ENCODE results near the gene SULT1A2.
"Not testable (repeated sequence)": the region's sequence is repeated elsewhere in the genome, so short reads cannot be mapped to it uniquely, and the experiment has no call there.

Gene SULT1A2

DNA sequence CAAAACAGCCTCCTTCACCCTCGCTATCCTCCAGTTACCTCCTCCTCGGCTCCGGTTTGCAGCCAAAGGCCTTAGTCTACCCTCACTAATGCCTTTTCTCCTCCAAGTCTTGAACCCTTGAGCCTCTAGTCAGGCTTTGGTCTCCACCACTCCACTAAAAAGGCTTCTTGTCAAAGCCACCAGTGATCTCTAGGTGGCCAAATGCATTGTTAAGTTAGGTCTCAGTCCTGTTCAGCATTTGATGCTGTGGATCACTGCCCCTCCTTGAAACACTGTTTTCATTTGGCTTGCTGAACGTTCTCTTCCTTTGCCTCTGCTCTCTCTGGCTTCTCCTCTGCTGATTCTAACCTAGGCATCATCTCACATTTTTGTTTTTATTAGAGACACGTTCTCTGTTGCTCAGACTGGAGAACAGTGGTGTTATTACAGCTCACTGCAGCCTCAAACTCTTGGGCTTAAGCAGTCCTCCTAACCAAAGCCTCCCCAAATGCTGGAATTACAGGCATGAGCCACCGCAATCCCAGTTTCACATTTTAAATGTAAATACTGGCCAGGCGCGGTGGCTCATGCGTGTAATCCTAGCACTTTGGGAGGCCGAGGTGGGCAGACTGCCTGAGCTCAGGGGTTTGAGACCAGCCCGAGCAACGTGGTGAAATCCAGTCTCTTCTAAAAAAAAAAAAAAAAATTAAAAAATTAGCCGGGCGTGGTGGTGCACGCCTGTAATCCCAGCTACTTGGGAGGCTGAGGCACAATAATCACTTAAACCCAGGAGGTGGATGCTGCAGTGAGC lies 42.0 kb downstream of the SULT1A2 start:
- no peak for DNase-seq

DNA sequence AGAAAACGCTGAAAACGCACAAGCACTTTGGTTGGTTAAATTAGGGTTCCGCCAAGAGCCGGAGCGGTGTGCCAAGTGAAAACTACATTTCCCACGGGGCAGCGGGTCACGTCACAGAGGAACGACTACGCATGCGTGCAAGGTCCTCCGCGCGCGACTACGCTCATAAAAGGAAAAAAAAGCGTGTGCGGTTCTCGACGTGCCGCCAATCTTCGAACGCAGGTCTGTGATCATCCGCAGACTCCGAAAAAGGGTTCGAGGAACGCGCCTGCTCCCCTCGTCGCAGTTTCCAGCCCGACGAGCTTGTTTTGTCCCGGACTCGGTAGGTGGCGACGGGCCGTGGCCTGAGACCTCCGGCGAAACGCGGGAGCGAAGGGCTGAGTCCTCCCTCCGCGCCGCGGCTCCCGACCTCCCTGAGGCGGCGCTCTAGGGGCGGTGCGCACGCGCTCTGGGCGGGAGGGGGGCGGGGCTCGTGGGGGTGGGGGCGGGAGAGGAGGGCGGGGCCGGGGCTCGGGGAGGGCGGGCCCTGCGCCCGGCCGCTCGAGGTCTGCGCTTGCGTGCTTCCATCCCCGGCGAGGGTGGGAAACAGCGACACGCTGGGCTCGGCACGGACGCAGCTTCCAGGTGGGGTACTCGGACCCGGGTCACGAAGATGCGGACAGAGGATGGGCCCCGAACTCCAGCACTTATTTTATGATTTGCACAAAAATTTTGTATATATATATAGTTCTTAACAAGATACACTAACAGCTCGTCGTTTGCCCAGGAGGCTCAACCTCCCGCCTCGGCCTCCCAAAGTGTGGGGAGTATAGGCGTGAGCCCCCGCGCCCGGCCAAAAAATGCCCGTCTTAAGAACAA lies 42.8 kb downstream of the SULT1A2 start, which contains the start of gene SGF29:
Gene SGF29, plus strand, starts transcription at position 145 of the 858 bp plus-strand sequence. CDS start 27,150 bp downstream, outside the sequence.
- peak; percentile 93 to 96 for DNase-seq

DNA sequence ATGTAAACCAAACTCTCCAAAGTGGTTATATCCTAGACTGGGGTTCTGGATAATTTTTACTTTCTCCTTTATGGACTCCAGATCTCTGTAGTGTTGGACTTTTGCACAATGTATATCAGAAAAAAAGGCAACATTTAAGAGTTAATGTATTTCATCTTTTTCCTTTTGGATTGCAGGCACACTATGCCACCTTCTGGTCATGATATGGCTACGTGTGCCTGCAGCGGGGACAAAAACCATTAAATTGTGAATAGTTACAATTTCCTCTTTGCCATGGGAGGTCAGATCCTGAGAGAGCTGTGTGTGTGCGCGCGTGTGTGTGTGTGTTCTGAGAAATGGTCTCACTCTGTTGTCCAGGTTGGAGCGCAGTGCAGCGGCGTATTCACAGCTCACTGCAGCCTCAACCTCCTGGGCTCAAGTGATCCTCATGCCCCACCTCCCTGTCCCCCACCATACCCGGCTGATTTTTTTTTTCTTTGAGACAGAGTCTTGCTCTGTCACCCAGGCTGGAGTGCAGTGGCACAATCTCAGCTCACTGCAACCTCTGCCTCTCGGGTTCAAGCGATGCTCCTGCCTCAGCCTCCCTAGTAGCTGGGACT lies 47.5 kb downstream of the SULT1A2 start:
- DNase-seq: no peak

DNA sequence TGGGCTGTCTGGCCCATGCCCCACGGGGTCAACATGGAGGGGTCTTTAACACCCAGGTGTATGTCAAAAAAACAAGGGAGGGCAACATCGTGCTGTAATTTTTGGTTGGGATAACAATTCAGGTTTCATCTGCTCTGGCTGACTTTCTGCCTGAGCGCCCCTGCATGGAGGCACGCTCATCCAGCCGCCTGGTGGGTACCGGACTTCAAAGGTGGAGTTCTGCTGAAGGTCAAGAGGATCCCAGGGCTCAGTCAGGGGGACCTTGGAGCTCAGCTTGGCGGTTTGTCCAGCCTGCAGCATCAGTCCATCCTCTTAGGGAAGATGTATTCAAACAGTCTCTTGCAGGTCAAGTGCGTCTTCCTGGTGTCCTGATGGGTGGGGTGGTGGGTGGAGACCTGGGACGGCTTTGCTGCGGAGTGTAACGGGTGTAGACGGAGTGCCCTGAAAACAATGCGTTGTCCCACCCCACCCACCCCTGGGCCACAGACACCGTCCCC lies 48.5 kb downstream of the SULT1A2 start:
- DNase-seq: no peak

DNA sequence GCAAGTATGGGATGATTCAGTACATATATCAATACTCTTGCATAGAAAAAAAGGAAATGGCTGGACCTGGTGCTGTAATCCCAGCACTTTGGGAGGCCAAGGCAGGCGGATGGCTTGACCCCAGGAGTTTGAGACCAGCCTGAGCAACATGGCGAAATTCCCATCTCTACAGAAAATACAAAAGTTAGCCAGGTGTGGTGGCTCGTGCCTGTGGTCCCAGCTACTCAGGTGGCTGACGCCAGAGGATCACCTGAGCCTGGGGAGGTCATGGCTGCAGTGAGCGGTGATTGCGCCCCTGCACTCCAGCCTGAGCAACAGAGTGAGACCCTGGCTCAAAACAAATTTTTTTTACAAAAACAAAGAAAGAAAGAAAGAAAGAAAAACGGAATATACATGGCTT lies 50.2 kb downstream of the SULT1A2 start:
- no peak for DNase-seq

DNA sequence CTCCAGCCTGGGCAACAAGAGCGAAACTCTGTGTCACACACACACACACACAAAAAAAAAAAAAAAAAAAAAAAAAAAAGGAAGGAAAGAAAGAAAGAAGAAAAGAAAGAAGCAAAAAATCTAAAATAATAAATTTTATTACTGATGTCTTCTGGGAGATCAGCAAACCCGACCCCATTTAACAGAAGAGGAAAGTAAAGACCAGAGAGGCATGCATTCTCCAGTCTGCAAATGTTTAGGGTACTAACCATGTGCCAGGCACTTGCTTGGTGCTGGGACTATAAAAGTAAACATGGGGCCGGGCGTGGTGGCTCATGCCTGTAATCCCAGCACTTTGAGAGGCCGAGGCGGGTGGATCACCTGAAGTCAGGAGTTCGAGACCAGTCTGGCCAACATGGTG lies 50.9 kb downstream of the SULT1A2 start:
- not testable (repeated sequence) for DNase-seq

DNA sequence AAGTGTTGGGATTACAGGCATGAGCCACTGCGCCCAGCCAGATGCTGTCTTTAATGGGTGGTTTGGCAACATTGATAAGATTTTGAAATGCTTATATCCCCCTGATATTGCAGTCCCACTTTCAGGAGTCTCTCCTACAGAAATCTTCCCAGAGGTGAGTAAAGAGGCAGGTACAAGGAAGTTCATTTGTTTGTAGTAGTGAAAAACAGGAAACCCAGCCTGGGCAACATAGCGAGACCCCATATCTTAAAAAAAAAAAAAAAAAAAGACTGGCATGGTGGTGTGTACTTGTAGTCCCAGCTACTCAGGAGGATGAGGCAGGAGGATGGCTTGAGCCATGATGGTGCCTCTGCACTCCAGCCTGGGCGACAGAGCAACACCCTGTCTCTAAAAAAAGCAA lies 51.9 kb downstream of the SULT1A2 start:
- DNase-seq: no peak

DNA sequence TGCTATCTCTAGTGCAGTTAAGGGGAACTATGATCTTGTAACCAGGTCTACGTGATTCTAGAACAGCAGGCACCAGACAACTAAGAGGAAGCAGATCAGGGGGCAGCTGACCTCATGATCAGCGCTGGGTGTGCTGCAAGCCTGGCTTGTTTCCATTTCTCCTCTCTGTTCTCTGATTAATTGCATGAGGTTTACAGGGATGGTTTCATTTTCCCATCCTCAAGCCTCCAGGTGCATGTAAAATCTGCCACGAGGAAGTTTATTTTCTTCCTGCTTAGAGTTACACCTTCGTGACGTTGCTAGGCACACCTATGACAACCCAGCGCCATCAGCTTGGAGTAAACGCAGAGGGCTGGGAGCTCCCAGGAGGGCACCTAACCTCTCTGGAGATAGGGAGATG lies 53.8 kb downstream of the SULT1A2 start:
- no peak for DNase-seq

DNA sequence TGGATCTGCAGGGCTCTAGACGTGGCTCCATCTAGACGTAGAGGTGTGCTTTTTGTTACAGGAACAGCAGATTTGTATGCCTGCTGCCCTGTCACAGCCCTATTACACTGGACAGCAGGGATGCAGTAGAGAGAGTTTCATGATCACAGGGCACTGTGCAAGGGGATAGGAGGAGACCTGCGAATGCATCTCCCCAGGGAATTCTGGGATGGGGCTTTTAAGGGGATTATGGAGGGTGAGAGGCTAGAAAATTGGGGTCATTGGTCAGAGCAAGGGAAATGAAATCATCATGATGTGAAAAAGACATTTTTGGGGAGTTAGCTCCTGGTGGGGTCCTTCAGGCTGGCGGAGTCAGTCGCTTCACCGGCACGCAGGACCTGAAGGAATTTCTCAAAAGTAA lies 54.2 kb downstream of the SULT1A2 start:
- DNase-seq: no peak

All from NCI-H1930 (cell line).